C4-2B (cell line): ENCODE measurements around the gene LYST.

Experiments
- H3K27ac ChIP-seq: fragments of 450-650 bp; 2 replicates; pipeline ENCODE4 v1.5.1; 2017
- CTCF ChIP-seq: fragments of 450-650 bp; conservative IDR thresholded peaks from 2 replicates; pipeline ENCODE4 v1.5.1; 2017; ENCODE audit warnings: mild to moderate bottlenecking
- ZFX ChIP-seq: fragments of 450-650 bp; IDR thresholded peaks from 2 replicates; pipeline ENCODE4 v1.6.1; 2017

The LYST gene

GRCh38 chr1:235872270-235872669, 5.6 kb upstream of the LYST start:
- no peak overlapping the region for H3K27ac ChIP-seq
- TF ChIP-seq CTCF (no peak), ZFX (no peak)

- no peak overlapping the region for H3K27ac ChIP-seq
- TF ChIP-seq CTCF, result no peak
- TF ChIP-seq ZFX, result no peak
Observed at GRCh38 chr1:235867903-235868469, 1.3 kb upstream of the LYST start.

- TF ChIP-seq CTCF (no peak), ZFX (0 out of 2 replicates have a peak, but pooled peaks have one; percentile 19)
- peak overlapping the region; percentile 71 for H3K27ac ChIP-seq
Observed at GRCh38 chr1:235866913-235867845, 473 bp upstream of the LYST start.

DNA sequence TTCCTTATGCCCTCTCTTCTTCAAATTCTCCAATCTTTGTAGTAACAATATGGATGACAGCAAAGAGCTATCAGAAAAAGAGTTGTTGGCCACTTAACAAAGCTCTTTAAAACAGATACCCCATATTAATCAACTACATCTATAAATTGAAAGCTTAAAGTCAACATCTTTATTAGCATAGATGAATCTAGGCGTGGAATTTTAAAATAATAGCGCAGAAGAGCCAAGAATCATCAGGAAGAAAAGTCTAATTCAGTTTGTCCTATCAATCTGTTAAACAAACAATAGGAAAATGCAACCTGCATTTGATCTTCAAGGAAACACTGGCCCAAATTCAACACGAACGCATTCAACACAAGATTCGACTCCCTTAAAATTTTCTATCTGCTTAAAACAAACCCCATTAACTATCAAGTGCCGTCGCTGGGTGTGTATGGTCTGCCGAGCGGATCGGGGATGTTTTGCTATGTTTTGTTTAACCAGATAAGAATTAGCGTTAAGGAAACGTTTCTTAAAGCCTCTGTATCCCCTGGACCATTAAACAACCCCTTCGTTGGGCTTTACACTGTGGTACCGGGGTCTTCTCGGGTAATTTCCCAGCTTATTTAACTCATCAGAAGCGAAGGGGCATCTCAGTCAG, 1.0 kb downstream of the LYST start:
- H3K27ac ChIP-seq, result peak overlapping the region; percentile 71
- no peak for TF ChIP-seq ZFX
- TF ChIP-seq CTCF, result no peak; the same call in 1 of the 2 replicates

DNA sequence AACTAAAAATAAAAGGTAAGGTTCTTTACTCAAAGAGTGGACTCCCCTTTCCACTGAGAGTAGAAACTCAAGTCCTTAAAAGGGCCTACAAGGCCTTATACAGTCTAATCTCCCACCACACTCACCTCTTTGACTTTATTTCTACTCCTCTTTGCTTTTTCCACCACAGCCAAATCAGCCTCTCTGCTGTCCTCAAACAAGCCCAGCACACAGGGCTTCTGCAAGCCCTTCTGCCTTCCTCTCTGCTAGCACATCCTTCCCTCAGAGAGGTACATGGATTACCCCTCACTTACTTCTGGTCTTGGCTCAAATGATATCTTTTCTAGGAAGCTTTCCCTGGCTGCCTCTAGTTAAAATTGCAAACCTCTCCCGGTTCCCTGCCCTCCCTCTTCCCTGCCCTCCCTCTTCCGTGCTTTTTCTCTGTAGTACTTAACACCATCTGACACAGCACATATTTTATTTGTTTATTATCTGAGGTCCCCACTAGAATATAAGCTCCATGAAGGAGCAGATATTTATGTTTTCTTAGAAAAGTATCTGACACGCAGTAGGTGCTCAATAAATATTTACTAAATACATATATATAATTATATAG, 1.7 kb downstream of the LYST start:
- no peak overlapping the region for H3K27ac ChIP-seq
- TF ChIP-seq ZFX (no peak), CTCF (no peak)

DNA sequence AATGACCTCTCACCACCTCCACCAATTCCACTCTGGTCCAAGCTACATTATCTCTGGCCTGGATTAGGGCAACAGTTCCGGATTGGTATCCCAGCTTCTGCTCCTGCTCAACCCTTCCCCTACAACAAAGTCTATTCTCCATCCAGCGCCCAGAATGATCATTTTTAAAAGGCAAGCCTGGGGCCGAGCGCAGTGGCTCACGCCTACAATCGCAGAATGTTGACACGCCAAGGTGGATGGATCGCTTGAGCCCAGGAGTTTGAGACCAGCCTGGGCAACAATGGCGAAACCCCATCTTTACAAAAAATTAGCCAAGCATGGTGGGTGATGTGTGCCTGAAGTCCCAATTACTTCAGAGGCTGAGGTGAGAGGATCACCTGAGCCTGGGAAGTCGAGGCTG, 2.2 kb downstream of the LYST start:
- TF ChIP-seq CTCF, result no peak
- TF ChIP-seq ZFX, result no peak

DNA sequence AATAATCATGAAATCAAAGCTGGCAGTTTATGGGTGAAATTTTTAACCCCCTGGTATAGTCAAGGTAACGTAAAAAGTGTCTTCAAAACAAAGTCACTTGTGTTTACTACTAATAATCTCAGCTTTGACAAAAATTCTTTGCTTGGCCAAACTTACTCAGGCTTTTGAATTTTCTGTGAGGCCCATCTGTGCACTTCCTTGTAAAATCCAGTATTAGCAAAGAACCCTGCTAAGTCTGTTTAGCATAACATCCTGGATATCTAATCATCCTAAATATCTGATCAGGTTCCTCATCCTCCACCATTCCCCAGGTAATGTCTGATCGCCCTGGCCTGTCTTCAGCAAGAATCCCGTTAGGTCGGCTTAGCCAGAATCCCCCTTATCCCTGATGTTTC, 3.0 kb downstream of the LYST start:
- H3K27ac ChIP-seq, result no peak overlapping the region
- no peak for TF ChIP-seq CTCF
- no peak for TF ChIP-seq ZFX

More for the DNA sequence above, 2.2 kb downstream of the LYST start:
- no peak overlapping the region for H3K27ac ChIP-seq
